Heart left ventricle (tissue), 16 donors: ENCODE measurements around the gene WNT6. TPM values are rescaled to one million over a fixed set of nuclear protein-coding genes. Genes with fewer than 3 reads are reported as not detected.
A peak's percentile ranks its signal among the peaks of the same experiment; 100 is the strongest.

Source experiments
- ATAC-seq, 4 donors: fragments of 200-7000 bp; cut with Tn5 transposase; one replicate each; pipeline ENCODE4 v1.9.1; 2020 to 2022; ENCODE audit warnings: moderate library complexity in 4 of 4, mild to moderate bottlenecking in 3 of 4, moderate number of reproducible peaks in 1 of 4
- DNase-seq, 5 donors: peaks; one replicate each; pipeline ENCODE4 v3.0.0-alpha.2; 2020
- H3K27ac ChIP-seq, 12 donors: fragments of 200-600 bp; sonication (generic) in 4 of 12; one replicate each; pipeline versions ENCODE4 v1.5.0 to v1.8.0; 2016 to 2022; ENCODE audit warnings: mild to moderate bottlenecking in 2 of 12
- H3K27me3 ChIP-seq, 9 donors: fragments of 200-600 bp; sonication (generic) in 2 of 9; one replicate each; pipeline versions ENCODE4 v1.5.1 to v1.8.0; 2016 to 2022; ENCODE audit warnings: mild to moderate bottlenecking in 3 of 9
- H3K36me3 ChIP-seq, 9 donors: fragments of 200-600 bp; sonication (generic) in 2 of 9; one replicate each; pipeline versions ENCODE4 v1.5.0 to v1.8.0; 2018 to 2022; ENCODE audit warnings: mild to moderate bottlenecking in 2 of 9
- H3K4me1 ChIP-seq, 12 donors: fragments of 200-600 bp; sonication (generic) in 4 of 12; one replicate each; pipeline versions ENCODE4 v1.5.0 to v1.8.0; 2016 to 2022; ENCODE audit warnings: mild to moderate bottlenecking in 3 of 12
- H3K4me3 ChIP-seq, 12 donors: fragments of 200-600 bp; sonication (generic) in 4 of 12; one replicate each; pipeline versions ENCODE4 v1.5.0 to v1.8.0; 2017 to 2022; ENCODE audit warnings: mild to moderate bottlenecking in 9 of 12, moderate library complexity in 4 of 12
- H3K9me3 ChIP-seq, 12 donors: fragments of 200-600 bp; sonication (generic) in 4 of 12; one replicate each; pipeline versions ENCODE4 v1.5.0 to v1.8.0; 2016 to 2022; ENCODE audit warnings: mild to moderate bottlenecking in 1 of 12
- POLR2A ChIP-seq, 2 donors: fragments of 450-650 bp; IDR thresholded peaks; one replicate each; pipeline ENCODE4 v1.6.1; 2017; ENCODE audit warnings: antibody characterized with exemption in 2 of 2, mild to moderate bottlenecking in 2 of 2, moderate library complexity in 2 of 2
- WGBS, 4 donors: extraction: QIAGEN DNeasy Blood & Tissue Kit in 2 of 4; methylation state at CpG; one replicate each; pipeline versions ENCODE4 v1.1.5 to v1.1.7; 2013 to 2018; 5-methylcytosine and 5-hydroxymethylcytosine counted together
- intact Hi-C, 10 donors: fragments of 100-400 bp; cut with DNase I; formaldehyde crosslinking; loops; one replicate each; pipeline versions ENCODE4 v1.11.1 to v1.14.2; 2022
- polyA plus RNA-seq, 2 donors: library from polyadenylated mRNA; stranded (reverse); fragments of 200-250 nt; gene quantifications; one replicate each; pipeline ENCODE4 v1.2.3, GENCODE V29; 2013
- total RNA-seq, 9 donors: library from RNA; depleted of rRNA in 2 of 9; stranded (reverse); fragments of >200 nt in 2 of 9; fragmentation: NEBNext Ultra II Directional in 3 of 9; extraction: Animal tissue kit (Norgen Biotek cat#: 25700) in 3 of 9; gene quantifications; one replicate each; pipeline versions ENCODE4 v1.1.0 to v1.2.4, GENCODE V29; 2016 to 2023
- TF ChIP-seq, protein P1 (sequence below), 12 donors: fragments of 200-600 bp; sonication (generic) in 4 of 12; IDR thresholded peaks; one replicate each; pipeline versions ENCODE4 v1.5.0 to v1.8.0; 2018 to 2022; ENCODE audit warnings: antibody characterized with exemption in 12 of 12, mild to moderate bottlenecking in 5 of 12
- donor health status: ischemic (EF 13 %, LVEDD 7.1; RV severe dilation, severe dysfunction).
- donor health status: healthy with polysubstance abuse.
- donor health status: DM: no; HTN: yes; CAD: no.
- donor health status: DM: no; HTN: no; CAD: no.
- donor health status: ischemic (EF 25% LVEDD 6.9; RV normal size, moderate dysfunction).
- donor health status: ischemic (EF 25% LVEDD 5.7; RV mildly dilated, moderate dysfunction).
- donor health status: healthy.
- donor health status: DM: yes; HTN: yes; CAD: no.
- donor health status: ischemic (EF 35%, LVEDD 5.7; RV mildly dilated, moderate dysfunction).
- donor health status: nonischemic (EF 11% LVEDD 7.7; RV severe dilation, severe dysfunction).
- donor health status: DM: yes; HTN: yes; CAD: no.
- donor health status: PGD.
- donor health status: ischemic (EF 29% LVEDD 5.4; RV normal size, mild dysfunction).
- donor health status: nonischemic (EF 23%, LVEDD 6.1; RV moderate dilation, normal function).

Gene WNT6
- total and polyA plus RNA-seq, 11 donors: 0.34 to 13.1 (median 1.00) TPM

DNA sequence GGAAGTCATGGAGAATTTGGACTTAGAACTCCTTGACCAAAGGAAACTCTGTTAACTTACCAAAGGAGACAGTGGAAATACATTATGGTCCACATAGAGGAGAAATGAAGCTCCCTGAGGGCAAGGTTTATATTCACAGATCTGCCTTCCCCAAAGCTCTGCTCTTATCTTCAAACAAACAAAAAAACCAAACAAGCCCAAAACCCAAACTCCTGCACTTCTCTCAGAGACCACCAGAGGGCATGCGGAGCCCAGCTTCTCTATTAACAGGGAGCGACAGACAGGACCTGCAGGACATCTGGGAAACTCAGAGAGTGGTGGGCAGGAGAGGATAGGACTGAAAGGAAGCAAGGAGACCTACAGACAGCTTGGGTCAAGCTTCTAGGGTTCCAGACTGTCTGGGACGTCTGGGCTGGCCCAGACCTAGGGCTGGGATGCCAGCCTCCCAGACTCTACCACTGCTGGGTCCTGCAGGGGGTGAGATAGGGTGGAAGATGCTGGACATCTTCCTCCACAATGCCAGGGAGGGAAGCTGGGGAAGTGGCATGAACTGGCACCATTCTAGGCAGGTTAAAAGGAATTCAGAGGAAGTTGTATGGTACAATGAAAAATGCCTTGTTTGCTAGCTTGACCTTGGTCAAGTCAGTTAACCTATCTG, 17.1 kb downstream of the WNT6 start:
- ATAC-seq (peak in 3 of 4 donors; percentile 9 to 50 (median 48)), DNase-seq (peak in 4 of 5 donors; percentile 46 to 62 (median 53))
- no peak for TF ChIP-seq POLR2A (IDR thresholded peaks at IDR 0.05)
- TF ChIP-seq, protein P1, sequence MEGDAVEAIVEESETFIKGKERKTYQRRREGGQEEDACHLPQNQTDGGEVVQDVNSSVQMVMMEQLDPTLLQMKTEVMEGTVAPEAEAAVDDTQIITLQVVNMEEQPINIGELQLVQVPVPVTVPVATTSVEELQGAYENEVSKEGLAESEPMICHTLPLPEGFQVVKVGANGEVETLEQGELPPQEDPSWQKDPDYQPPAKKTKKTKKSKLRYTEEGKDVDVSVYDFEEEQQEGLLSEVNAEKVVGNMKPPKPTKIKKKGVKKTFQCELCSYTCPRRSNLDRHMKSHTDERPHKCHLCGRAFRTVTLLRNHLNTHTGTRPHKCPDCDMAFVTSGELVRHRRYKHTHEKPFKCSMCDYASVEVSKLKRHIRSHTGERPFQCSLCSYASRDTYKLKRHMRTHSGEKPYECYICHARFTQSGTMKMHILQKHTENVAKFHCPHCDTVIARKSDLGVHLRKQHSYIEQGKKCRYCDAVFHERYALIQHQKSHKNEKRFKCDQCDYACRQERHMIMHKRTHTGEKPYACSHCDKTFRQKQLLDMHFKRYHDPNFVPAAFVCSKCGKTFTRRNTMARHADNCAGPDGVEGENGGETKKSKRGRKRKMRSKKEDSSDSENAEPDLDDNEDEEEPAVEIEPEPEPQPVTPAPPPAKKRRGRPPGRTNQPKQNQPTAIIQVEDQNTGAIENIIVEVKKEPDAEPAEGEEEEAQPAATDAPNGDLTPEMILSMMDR (IDR thresholded peaks at IDR 0.05): peak; percentile 84 to 96 (median 92)
- intact Hi-C loops: loop anchor here in 8 of 10 donors (1.0 to 10.0 kb wide), 5 partner anchors 20 to 278 kb away; no protein-coding TSS in a partner anchor
- peaks cover 48 to 100% (median 89%) of the 10 kb centered on the region in 9 donors for H3K27me3 ChIP-seq
- no peak overlapping the region for H3K27ac ChIP-seq
- H3K9me3 ChIP-seq: no peaks in the 10 kb centered on the region
- H3K4me1 ChIP-seq: peaks cover 0 to 32% (median 10%) of the 10 kb centered on the region in 12 donors
- H3K36me3 ChIP-seq: no peaks in the 10 kb centered on the region
- WGBS, 4 donors: 1 to 5% (median 2%) methylated on average over 3 of the region's 3 CpGs
- H3K4me3 ChIP-seq: no peak overlapping the region

DNA sequence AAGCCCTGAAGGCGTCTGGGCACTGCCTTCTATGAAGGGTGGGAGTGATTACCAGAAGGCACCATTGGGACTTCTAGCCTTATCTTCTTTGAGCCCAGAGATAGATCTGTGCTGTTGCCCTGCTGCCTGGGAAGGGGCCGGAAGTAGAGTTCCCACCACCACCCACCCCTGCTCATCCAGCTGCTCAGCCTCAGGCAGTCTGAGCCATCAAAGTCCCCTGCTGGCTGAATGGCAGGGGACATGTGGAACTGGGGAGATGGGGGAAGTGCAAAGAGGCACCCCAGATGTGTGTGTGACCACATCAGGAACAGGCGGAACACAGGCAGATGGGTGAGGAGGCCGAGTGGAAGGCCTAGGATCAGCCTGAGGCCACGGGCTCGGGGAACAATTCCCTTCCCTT, 17.7 kb downstream of the WNT6 start:
- intact Hi-C loops: loop anchor here in 6 of 10 donors (2.0 to 10.0 kb wide), 4 partner anchors 19 to 277 kb away; no protein-coding TSS in a partner anchor
- WGBS, 4 donors: 42 to 64% (median 54%) methylated on average over 3 to 6 of the region's 6 CpGs
- Histone ChIP-seq H3K36me3 (no peaks in the 10 kb centered on the region), H3K9me3 (no peaks in the 10 kb centered on the region), H3K4me1 (peaks cover 0 to 30% (median 10%) of the 10 kb centered on the region in 12 donors), H3K27ac (no peak overlapping the region), H3K4me3 (no peak overlapping the region), H3K27me3 (peaks cover 46 to 99% (median 87%) of the 10 kb centered on the region in 9 donors)
- TF ChIP-seq POLR2A (IDR thresholded peaks at IDR 0.05): no peak
- TF ChIP-seq, protein P1 (IDR thresholded peaks at IDR 0.05): no peak
- DNase-seq: no peak
- ATAC-seq: no peak

DNA sequence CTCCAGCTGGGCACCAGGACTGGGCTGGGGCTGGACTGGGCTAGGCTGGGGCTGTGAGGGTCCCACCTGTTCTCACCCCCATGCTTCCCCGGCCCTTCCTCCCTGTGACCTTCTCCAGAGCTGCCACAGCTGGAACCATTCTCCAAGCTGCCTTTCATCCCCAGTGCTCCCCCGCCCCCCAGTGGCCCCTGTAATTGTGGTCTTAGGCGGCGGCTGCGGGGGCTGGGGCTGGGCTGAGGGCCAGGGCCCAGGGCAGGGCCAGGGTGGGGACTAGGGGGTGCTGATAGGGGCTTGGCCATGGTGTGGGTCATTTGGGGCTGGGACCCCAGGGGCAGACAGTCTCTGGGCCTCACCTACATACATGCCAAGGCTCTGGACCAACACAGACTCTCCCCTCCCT, 18.3 kb downstream of the WNT6 start:
- H3K4me1 ChIP-seq: peaks cover 0 to 35% (median 12%) of the 10 kb centered on the region in 12 donors
- no peak for ATAC-seq

DNA sequence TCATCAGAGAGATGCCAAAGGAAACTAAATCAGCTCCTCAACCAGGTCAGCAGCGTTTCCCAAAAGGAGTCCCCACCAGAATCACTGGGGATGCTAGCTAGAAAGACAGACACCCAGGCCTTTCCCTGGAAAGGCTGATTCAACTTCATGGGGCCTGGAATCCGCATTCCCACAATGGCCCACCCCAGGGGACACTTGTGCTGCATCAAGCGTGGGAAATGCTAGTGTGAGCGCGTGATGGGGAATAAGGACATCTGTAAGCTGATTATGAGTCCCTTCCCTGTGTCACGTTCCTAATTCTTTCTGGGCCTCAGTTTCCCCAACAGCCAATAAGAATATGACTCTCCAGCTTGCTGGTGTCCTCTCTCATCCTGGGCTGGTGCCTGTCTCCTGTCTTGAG, 18.9 kb downstream of the WNT6 start:
- no peaks in the 10 kb centered on the region for H3K9me3 ChIP-seq
- H3K27me3 ChIP-seq: peaks cover 40 to 99% (median 84%) of the 10 kb centered on the region in 9 donors
- no peak overlapping the region for H3K4me3 ChIP-seq
- DNase-seq: no peak
- peaks cover 0 to 35% (median 15%) of the 10 kb centered on the region in 12 donors for H3K4me1 ChIP-seq
- TF ChIP-seq, protein P1 (IDR thresholded peaks at IDR 0.05): no peak
- no peak for TF ChIP-seq POLR2A (IDR thresholded peaks at IDR 0.05)
- no peak overlapping the region for H3K27ac ChIP-seq
- 28 to 40% (median 34%) methylated on average over 6 of the region's 6 CpGs for WGBS, 4 donors
- intact Hi-C loops: loop anchor here in 4 of 10 donors (10.0 kb wide), 2 partner anchors 246 to 276 kb away; no protein-coding TSS in a partner anchor
- H3K36me3 ChIP-seq: no peaks in the 10 kb centered on the region
- ATAC-seq: no peak

More for the DNA sequence above, 18.3 kb downstream of the WNT6 start:
- Histone ChIP-seq H3K9me3 (no peaks in the 10 kb centered on the region), H3K27me3 (peaks cover 41 to 99% (median 86%) of the 10 kb centered on the region in 9 donors), H3K4me3 (no peak overlapping the region), H3K36me3 (no peaks in the 10 kb centered on the region), H3K27ac (no peak overlapping the region)
- intact Hi-C loops: loop anchor here in 6 of 10 donors (2.0 to 10.0 kb wide), 4 partner anchors 19 to 277 kb away; no protein-coding TSS in a partner anchor
- DNase-seq: no peak
- WGBS, 4 donors: 21 to 41% (median 26%) methylated on average over 1 to 5 of the region's 5 CpGs
- TF ChIP-seq POLR2A (IDR thresholded peaks at IDR 0.05): no peak
- TF ChIP-seq, protein P1 (IDR thresholded peaks at IDR 0.05): no peak
